OCI-LY1 (cell line): ENCODE measurements around the gene DMD.

ENCODE experiments used
- EZH2 ChIP-seq: fragments of 200-600 bp; sonication (generic), shearing (Covaris generic); IDR thresholded peaks from 2 replicates; pipeline ENCODE4 v1.8.0; 2017; ENCODE audit warnings: borderline replicate concordance, mixed run types, mild to moderate bottlenecking, antibody characterized with exemption, low read length, moderate library complexity, mixed read lengths
- TF ChIP-seq, protein P1 (sequence below): fragments of 200-600 bp; sonication (generic), shearing (Covaris generic); IDR thresholded peaks from 2 replicates; pipeline ENCODE4 v1.5.1; 2017; ENCODE audit warnings: mild to moderate bottlenecking, antibody characterized with exemption, low read length, moderate library complexity, mixed read lengths

DNA sequence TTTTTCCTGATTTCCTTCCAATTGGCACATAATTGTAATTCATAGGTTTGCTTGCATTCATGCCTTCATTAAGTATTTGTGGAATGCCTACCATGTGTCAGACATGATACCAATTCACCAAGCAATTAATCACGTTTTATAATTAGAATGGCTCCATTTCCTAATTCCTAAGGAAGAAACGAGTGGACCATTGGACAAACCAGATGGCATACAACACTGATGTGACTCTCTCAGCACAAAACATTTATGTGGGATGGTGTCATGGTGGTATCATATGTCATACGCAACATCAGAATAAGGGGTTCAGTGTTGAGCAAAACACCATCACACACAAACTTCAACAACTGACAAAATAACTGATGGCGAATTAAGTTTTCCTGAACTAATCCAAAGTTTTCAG, 502.8 kb downstream of the DMD start:
- TF ChIP-seq, protein P1, sequence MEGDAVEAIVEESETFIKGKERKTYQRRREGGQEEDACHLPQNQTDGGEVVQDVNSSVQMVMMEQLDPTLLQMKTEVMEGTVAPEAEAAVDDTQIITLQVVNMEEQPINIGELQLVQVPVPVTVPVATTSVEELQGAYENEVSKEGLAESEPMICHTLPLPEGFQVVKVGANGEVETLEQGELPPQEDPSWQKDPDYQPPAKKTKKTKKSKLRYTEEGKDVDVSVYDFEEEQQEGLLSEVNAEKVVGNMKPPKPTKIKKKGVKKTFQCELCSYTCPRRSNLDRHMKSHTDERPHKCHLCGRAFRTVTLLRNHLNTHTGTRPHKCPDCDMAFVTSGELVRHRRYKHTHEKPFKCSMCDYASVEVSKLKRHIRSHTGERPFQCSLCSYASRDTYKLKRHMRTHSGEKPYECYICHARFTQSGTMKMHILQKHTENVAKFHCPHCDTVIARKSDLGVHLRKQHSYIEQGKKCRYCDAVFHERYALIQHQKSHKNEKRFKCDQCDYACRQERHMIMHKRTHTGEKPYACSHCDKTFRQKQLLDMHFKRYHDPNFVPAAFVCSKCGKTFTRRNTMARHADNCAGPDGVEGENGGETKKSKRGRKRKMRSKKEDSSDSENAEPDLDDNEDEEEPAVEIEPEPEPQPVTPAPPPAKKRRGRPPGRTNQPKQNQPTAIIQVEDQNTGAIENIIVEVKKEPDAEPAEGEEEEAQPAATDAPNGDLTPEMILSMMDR: no peak
- TF ChIP-seq EZH2: no peak
